Effector memory CD8-positive, alpha-beta T cell (primary cell): ENCODE measurements around the gene DGLUCY.
A peak's percentile ranks its signal among the peaks of the same experiment; 100 is the strongest.
"Not testable (repeated sequence)": the region's sequence is repeated elsewhere in the genome, so short reads cannot be mapped to it uniquely, and the experiment has no call there.

Experiments
- ATAC-seq: fragments of 150-1000 bp; cut with Tn5 transposase; replicated peaks from 2 replicates; pipeline ENCODE4 v1.10.0; 2021; ENCODE audit warnings: mild to moderate bottlenecking, moderate library complexity
- DNase-seq, 3 experiments: peaks; one replicate each; pipeline ENCODE4 v3.0.0; 2021
- H3K27ac Mint-ChIP-seq, 2 donors: one replicate each; pipeline ENCODE4 v1.8.0; 2022; ENCODE audit warnings: mild to moderate bottlenecking in 2 of 2, mixed read lengths in 2 of 2, moderate library complexity in 2 of 2
- H3K27me3 Mint-ChIP-seq, 2 donors: one replicate each; pipeline ENCODE4 v1.8.0; 2022; ENCODE audit warnings: mixed read lengths in 2 of 2
- H3K36me3 Mint-ChIP-seq: one replicate; pipeline ENCODE4 v1.8.0; 2022; ENCODE audit warnings: mild to moderate bottlenecking, moderate library complexity, mixed read lengths; ENCODE audit not compliant: insufficient read depth
- H3K4me1 Mint-ChIP-seq, 2 donors: one replicate each; pipeline ENCODE4 v1.8.0; 2022; ENCODE audit warnings: low read depth in 2 of 2, mixed read lengths in 2 of 2
- H3K4me3 Mint-ChIP-seq, 2 donors: one replicate each; pipeline ENCODE4 v1.8.0; 2022; ENCODE audit warnings: mild to moderate bottlenecking in 2 of 2, mixed read lengths in 2 of 2, moderate library complexity in 2 of 2
- H3K9me3 Mint-ChIP-seq, 2 donors: one replicate each; pipeline ENCODE4 v1.8.0; 2022; ENCODE audit warnings: mixed read lengths in 2 of 2

Gene DGLUCY

GRCh38 chr14:91115986-91116770 lies 2.3 kb downstream of the DGLUCY start:
- ATAC-seq (no peak), DNase-seq (no peak)
- H3K36me3 Mint-ChIP-seq, result peaks cover 24% of the 10 kb centered on the region
- H3K4me3 Mint-ChIP-seq, result peak overlapping the region; percentile 90 to 96
- peaks cover 63 to 72% of the 10 kb centered on the region in 2 donors for H3K4me1 Mint-ChIP-seq
- no peaks in the 10 kb centered on the region for H3K9me3 Mint-ChIP-seq
- peak overlapping the region; percentile 97 for H3K27ac Mint-ChIP-seq
- H3K27me3 Mint-ChIP-seq, result no peaks in the 10 kb centered on the region

- Mint-ChIP-seq H3K27ac (peak overlapping the region; percentile 97), H3K4me1 (peaks cover 64 to 78% of the 10 kb centered on the region in 2 donors), H3K36me3 (peaks cover 22% of the 10 kb centered on the region), H3K9me3 (no peaks in the 10 kb centered on the region), H3K4me3 (peak overlapping the region; percentile 90 to 96), H3K27me3 (no peaks in the 10 kb centered on the region)
- ATAC-seq, result no peak
- no peak for DNase-seq
Observed at GRCh38 chr14:91116913-91117588, 3.2 kb downstream of the DGLUCY start.

GRCh38 chr14:91117960-91118359 lies 4.1 kb downstream of the DGLUCY start:
- H3K4me1 Mint-ChIP-seq, result peaks cover 60 to 72% of the 10 kb centered on the region in 2 donors
- H3K27ac Mint-ChIP-seq, result peak overlapping the region; percentile 97
- H3K9me3 Mint-ChIP-seq, result no peaks in the 10 kb centered on the region
- H3K36me3 Mint-ChIP-seq, result peaks cover 25% of the 10 kb centered on the region
- DNase-seq (no peak), ATAC-seq (no peak)
- peak overlapping the region; percentile 43 to 96 for H3K4me3 Mint-ChIP-seq
- no peaks in the 10 kb centered on the region for H3K27me3 Mint-ChIP-seq

DNA sequence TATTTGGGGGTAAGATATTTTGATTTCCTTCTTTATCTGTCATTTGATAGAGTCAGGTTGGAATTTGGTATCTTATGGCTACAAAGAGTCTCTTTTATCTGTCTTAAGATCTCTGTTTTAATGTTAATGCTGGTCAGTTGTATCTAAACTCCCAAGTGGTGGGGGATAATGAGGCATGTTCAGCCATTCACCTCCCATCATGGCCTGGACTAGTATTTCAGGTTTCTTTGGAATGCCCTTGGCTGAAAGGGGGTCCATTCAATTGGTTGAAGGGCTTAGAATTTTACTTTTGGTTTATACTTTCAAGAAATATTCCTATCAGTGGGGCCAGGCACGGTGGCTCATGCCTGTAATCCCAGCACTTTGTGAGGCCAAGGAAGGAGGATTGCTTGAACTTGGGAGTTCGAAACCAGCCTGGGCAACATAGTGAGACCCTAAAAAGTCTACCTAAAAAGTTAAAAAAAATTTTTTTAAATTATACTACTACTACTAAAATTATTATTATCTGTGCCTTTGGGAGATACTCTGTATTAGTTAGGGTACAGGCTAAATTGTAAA lies 4.7 kb downstream of the DGLUCY start:
- no peak for ATAC-seq
- Mint-ChIP-seq H3K4me1 (peaks cover 55 to 67% of the 10 kb centered on the region in 2 donors), H3K4me3 (peak overlapping the region in 1 of 2 donors; percentile 55), H3K27me3 (no peaks in the 10 kb centered on the region), H3K36me3 (peaks cover 27% of the 10 kb centered on the region), H3K9me3 (no peaks in the 10 kb centered on the region), H3K27ac (peak overlapping the region; percentile 97)
- no peak for DNase-seq

GRCh38 chr14:91119556-91120311 lies 5.9 kb downstream of the DGLUCY start:
- ATAC-seq, result no peak
- peaks cover 51 to 63% of the 10 kb centered on the region in 2 donors for H3K4me1 Mint-ChIP-seq
- peaks cover 27% of the 10 kb centered on the region for H3K36me3 Mint-ChIP-seq
- no peak for DNase-seq
- peak overlapping the region; percentile 89 to 97 for H3K27ac Mint-ChIP-seq
- peak overlapping the region; percentile 55 to 65 for H3K4me3 Mint-ChIP-seq
- H3K27me3 Mint-ChIP-seq, result no peaks in the 10 kb centered on the region
- H3K9me3 Mint-ChIP-seq, result no peaks in the 10 kb centered on the region

- H3K27me3 Mint-ChIP-seq, result no peaks in the 10 kb centered on the region
- peaks cover 40 to 43% of the 10 kb centered on the region in 2 donors for H3K4me1 Mint-ChIP-seq
- ATAC-seq, result no peak
- H3K27ac Mint-ChIP-seq, result peak overlapping the region in 1 of 2 donors; percentile 62
- peaks cover 33% of the 10 kb centered on the region for H3K36me3 Mint-ChIP-seq
- no peak overlapping the region for H3K4me3 Mint-ChIP-seq
- no peaks in the 10 kb centered on the region for H3K9me3 Mint-ChIP-seq
- no peak for DNase-seq
Observed at GRCh38 chr14:91123201-91123600, 9.3 kb downstream of the DGLUCY start.

GRCh38 chr14:91124406-91125270 lies 10.8 kb downstream of the DGLUCY start:
- H3K27me3 Mint-ChIP-seq, H3K4me3 Mint-ChIP-seq, ATAC-seq, H3K9me3 Mint-ChIP-seq, DNase-seq: not testable (repeated sequence)
- Mint-ChIP-seq H3K4me1 (peaks cover 33 to 35% of the 10 kb centered on the region in 2 donors), H3K27ac (peak overlapping the region; percentile 53 to 62), H3K36me3 (peaks cover 29% of the 10 kb centered on the region)

DNA sequence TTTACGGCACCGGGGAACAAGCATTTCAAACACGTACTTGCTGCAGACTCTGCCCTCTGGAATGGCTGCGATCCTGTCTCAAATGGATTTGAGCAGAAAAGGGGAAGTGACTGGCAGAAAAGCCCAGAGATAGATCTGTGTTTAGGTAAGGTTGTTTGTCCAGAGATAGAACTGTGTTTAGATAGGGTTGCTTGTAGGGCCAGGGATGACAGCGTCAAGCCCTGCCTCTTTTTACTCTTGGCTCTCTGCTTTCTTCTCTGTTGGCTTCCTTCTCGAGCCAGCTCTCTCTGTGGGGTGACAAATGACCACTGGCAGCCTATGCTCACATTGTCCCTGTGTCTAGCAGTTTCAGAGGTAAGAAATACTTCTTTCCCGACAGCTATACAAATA lies 11.4 kb downstream of the DGLUCY start:
- no peaks in the 10 kb centered on the region for H3K27me3 Mint-ChIP-seq
- H3K27ac Mint-ChIP-seq, result peak overlapping the region in 1 of 2 donors; percentile 82

DNA sequence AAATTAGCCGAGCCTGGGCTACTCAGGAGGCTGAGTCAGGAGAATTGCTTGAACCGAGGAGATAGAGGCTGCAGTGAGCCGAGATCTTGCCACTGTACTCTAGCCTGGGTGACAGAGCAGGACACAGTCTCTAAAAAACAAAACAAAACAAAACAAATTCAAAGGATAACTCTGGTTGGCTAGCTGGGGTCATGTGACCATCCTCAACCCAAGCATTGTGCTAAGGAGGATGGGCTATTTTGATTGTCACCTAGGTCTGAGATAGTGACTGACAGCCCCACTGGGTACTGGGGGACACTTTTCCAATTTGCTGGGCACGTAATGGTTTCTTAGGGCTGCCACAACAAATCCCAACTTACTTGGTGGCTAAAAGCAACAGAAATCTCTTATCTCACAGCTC lies 11.9 kb downstream of the DGLUCY start:
- ATAC-seq, result no peak
- no peak for DNase-seq
- Mint-ChIP-seq H3K4me3 (no peak overlapping the region), H3K27me3 (no peaks in the 10 kb centered on the region), H3K27ac (peak overlapping the region; percentile 82 to 87), H3K9me3 (no peaks in the 10 kb centered on the region), H3K36me3 (peaks cover 34% of the 10 kb centered on the region), H3K4me1 (peaks cover 25 to 28% of the 10 kb centered on the region in 2 donors)

More for the DNA sequence above, 11.4 kb downstream of the DGLUCY start:
- Mint-ChIP-seq H3K4me1 (peaks cover 28 to 30% of the 10 kb centered on the region in 2 donors), H3K36me3 (peaks cover 34% of the 10 kb centered on the region), H3K9me3 (no peaks in the 10 kb centered on the region), H3K4me3 (no peak overlapping the region)
- no peak for ATAC-seq
- no peak for DNase-seq

GRCh38 chr14:91126761-91127160 lies 12.9 kb downstream of the DGLUCY start:
- H3K27ac Mint-ChIP-seq, result peak overlapping the region; percentile 54 to 87
- DNase-seq (no peak), ATAC-seq (no peak)
- no peak overlapping the region for H3K4me3 Mint-ChIP-seq
- no peaks in the 10 kb centered on the region for H3K9me3 Mint-ChIP-seq
- H3K36me3 Mint-ChIP-seq, result peaks cover 41% of the 10 kb centered on the region
- no peaks in the 10 kb centered on the region for H3K27me3 Mint-ChIP-seq
- H3K4me1 Mint-ChIP-seq, result peaks cover 17 to 23% of the 10 kb centered on the region in 2 donors

GRCh38 chr14:91127401-91127801 lies 13.5 kb downstream of the DGLUCY start:
- ATAC-seq (no peak), DNase-seq (no peak)
- H3K36me3 Mint-ChIP-seq, result peaks cover 47% of the 10 kb centered on the region
- H3K4me3 Mint-ChIP-seq, result no peak overlapping the region
- peaks cover 15 to 23% of the 10 kb centered on the region in 2 donors for H3K4me1 Mint-ChIP-seq
- H3K27ac Mint-ChIP-seq, result peak overlapping the region; percentile 60 to 87
- H3K9me3 Mint-ChIP-seq, result no peaks in the 10 kb centered on the region
- H3K27me3 Mint-ChIP-seq, result no peaks in the 10 kb centered on the region

DNA sequence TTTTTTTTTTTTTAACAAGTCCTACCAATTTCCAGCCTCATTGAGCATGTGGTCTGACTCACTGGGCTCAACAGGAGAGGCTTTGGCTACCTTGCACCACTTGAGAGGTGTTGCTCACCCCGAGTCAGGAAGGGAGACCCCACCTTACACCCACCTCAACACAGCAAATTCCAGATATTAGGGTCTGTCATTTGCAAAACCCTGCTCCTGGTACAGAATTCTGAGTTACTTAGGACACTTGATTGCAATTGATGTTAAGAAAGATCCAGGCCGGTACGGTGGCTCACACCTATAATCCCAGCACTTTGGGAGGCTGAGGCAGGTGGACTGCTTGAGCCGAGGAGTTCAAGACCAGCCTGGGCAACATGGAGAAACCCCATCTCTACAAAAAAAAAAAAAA lies 14.1 kb downstream of the DGLUCY start:
- H3K27me3 Mint-ChIP-seq, result no peaks in the 10 kb centered on the region
- ATAC-seq (no peak), DNase-seq (no peak)
- peaks cover 15 to 23% of the 10 kb centered on the region in 2 donors for H3K4me1 Mint-ChIP-seq
- no peak overlapping the region for H3K4me3 Mint-ChIP-seq
- peaks cover 49% of the 10 kb centered on the region for H3K36me3 Mint-ChIP-seq
- H3K9me3 Mint-ChIP-seq, result no peaks in the 10 kb centered on the region
- H3K27ac Mint-ChIP-seq, result peak overlapping the region; percentile 60 to 87
